Measurements from ENCODE around the gene C15orf61. TPM values are rescaled to one million over a fixed set of nuclear protein-coding genes. Genes with fewer than 3 reads are reported as not detected.

The C15orf61 gene
- total RNA-seq, 1 donor from 2014 or later: 11.3 TPM

DNA sequence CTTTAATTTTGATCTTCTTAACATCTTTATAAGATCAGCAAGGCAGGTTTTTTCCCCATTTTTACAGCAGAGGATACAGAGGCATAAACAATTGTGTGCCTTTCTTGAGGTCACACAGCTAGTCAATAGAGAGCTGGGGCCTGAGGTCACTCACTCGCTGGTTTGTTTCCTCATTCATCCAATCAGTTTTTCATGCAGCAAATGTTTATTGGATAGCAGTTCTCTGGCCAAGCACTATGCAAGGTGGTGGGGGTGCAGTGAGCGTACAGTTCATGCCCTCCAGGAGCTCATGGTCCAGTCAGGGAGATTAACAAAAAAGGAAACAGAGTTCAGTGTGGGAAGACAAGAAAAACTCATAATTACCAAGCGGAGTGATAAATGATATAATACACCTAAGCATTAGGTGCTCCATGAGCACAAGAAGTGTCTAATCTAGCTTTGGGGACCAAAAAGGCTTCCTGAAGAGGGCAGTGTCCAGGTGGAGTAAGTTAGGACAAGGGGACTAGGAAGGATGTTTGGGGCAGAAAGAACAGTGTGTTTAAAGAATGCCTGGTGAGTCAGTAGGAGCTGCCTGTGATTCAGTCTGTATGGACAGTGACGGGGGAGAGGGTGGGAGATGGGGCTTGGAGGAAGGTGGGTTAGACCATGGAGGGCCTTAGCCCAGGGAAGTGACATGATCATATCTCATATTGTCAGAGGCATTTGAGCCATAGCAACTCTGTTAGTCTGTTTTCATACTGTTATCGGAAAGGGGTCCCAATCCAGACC lies 50.9 kb downstream of the C15orf61 start:
- TF ChIP-seq POLR2AphosphoS5 (IDR thresholded peaks at IDR 0.05; ENCODE audit: insufficient read depth in 1 of 2, low read depth in 1 of 2) (no peak), POLR2A (IDR thresholded peaks at IDR 0.05) (no peak)
- TF ChIP-seq, protein P1, sequence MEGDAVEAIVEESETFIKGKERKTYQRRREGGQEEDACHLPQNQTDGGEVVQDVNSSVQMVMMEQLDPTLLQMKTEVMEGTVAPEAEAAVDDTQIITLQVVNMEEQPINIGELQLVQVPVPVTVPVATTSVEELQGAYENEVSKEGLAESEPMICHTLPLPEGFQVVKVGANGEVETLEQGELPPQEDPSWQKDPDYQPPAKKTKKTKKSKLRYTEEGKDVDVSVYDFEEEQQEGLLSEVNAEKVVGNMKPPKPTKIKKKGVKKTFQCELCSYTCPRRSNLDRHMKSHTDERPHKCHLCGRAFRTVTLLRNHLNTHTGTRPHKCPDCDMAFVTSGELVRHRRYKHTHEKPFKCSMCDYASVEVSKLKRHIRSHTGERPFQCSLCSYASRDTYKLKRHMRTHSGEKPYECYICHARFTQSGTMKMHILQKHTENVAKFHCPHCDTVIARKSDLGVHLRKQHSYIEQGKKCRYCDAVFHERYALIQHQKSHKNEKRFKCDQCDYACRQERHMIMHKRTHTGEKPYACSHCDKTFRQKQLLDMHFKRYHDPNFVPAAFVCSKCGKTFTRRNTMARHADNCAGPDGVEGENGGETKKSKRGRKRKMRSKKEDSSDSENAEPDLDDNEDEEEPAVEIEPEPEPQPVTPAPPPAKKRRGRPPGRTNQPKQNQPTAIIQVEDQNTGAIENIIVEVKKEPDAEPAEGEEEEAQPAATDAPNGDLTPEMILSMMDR (IDR thresholded peaks at IDR 0.05): no peak

DNA sequence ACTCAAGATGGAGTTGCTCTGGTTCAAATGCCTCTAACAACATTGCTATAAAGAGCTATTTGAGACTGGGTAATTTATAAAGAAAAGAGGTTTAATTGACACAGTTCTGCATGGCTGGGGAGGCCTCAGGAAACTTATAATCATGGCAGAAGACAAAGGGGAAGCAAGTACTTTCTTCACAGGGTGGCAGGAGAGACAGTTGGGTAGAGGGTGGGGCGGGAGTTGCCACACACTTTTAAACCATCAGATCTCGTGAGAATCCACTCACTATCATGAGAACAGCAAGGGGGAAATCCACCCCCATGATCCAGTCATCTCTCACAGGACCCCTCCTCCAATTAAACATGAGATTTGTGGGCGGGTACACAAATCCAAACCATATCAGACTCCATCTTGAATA lies 52.3 kb downstream of the C15orf61 start:
- Histone ChIP-seq H3K27me3 (no peaks in the 10 kb centered on the region), H3K36me3 (no peaks in the 10 kb centered on the region), H3K27ac (no peak overlapping the region), H3K4me3 (no peak overlapping the region), H3K4me1 (no peaks in the 10 kb centered on the region), H3K9me3 (no peaks in the 10 kb centered on the region)
- no peak for DNase-seq (ENCODE audit: extremely low spot score in 2 of 2)
- intact Hi-C loops (cut with DNase I): no loop called here
- no peak for TF ChIP-seq POLR2A (IDR thresholded peaks at IDR 0.05)
- TF ChIP-seq, protein P1 (IDR thresholded peaks at IDR 0.05): no peak
- no peak for TF ChIP-seq POLR2AphosphoS5 (IDR thresholded peaks at IDR 0.05; ENCODE audit: insufficient read depth in 1 of 2, low read depth in 1 of 2)

More for the DNA sequence above, 50.9 kb downstream of the C15orf61 start:
- no peak for DNase-seq (ENCODE audit: extremely low spot score in 2 of 2)
- intact Hi-C loops (cut with DNase I): no loop called here
- H3K36me3 ChIP-seq: no peaks in the 10 kb centered on the region
- no peaks in the 10 kb centered on the region for H3K27me3 ChIP-seq
- H3K27ac ChIP-seq: no peak overlapping the region
- no peaks in the 10 kb centered on the region for H3K9me3 ChIP-seq
- H3K4me1 ChIP-seq: no peaks in the 10 kb centered on the region
- no peak overlapping the region for H3K4me3 ChIP-seq

DNA sequence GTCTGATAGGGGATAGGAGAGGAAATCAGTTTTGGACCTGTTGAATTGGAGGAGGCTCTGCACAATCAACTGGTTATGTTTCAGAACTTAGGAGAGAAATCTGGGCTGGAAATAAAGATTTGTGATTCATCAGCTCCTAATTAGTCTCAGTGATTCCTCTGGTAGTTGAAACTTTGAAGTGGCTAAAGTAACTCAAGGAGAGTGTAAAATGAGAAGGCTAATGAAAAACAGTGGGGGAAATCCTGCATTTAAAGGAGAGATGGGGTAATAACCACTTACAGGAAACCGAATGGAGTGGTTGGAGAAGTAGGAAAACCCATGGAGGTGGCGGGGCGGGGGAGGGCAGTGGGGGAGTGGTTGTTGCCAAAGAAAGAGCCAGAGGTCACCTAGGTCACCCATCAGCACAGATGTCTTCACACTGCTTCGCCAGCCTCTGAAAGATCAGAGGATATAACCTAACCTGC lies 54.1 kb downstream of the C15orf61 start:
- Histone ChIP-seq H3K27me3 (no peaks in the 10 kb centered on the region), H3K27ac (no peak overlapping the region), H3K4me1 (no peaks in the 10 kb centered on the region), H3K4me3 (no peak overlapping the region), H3K36me3 (no peaks in the 10 kb centered on the region), H3K9me3 (no peaks in the 10 kb centered on the region)
- TF ChIP-seq POLR2A (IDR thresholded peaks at IDR 0.05): no peak
- TF ChIP-seq, protein P1 (IDR thresholded peaks at IDR 0.05): no peak
- TF ChIP-seq POLR2AphosphoS5 (IDR thresholded peaks at IDR 0.05; ENCODE audit: insufficient read depth in 1 of 2, low read depth in 1 of 2): no peak
- intact Hi-C loops (cut with DNase I): no loop called here
- no peak for DNase-seq (ENCODE audit: extremely low spot score in 2 of 2)

DNA sequence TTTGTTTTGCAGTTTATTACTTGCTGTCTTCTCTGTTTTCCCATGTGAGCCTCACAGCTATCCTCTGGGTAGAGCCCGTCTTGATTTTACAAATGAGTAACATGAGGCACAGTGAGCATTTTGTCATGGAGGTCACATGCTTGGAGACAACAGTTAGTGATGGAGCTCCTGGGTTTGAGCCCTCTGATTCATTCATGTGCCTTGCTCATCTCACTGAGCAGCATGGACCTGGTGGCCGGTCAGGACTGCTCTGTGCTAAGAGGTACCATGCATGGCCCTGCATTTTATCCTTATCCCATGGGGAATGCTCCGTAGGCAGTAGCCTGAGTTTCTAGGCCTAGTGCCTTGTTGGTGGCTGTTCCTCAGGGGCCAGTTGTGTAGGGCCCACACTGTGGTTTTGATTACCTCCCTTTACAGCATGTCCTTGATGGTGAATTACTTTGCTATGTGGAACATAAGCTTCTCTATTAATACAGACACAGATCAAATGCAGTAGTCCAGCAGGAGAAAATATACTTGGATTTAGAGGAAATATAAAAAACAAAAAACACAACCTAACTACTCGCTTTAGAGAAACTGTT lies 57.2 kb downstream of the C15orf61 start:
- no peaks in the 10 kb centered on the region for H3K4me1 ChIP-seq
- no peaks in the 10 kb centered on the region for H3K9me3 ChIP-seq

More for the DNA sequence above, 57.2 kb downstream of the C15orf61 start:
- intact Hi-C loops (cut with DNase I): no loop called here
- H3K4me3 ChIP-seq: no peak overlapping the region
- H3K27ac ChIP-seq: no peak overlapping the region
- TF ChIP-seq, protein P1 (IDR thresholded peaks at IDR 0.05): no peak
- TF ChIP-seq POLR2AphosphoS5 (IDR thresholded peaks at IDR 0.05; ENCODE audit: insufficient read depth in 1 of 2, low read depth in 1 of 2) (no peak), POLR2A (IDR thresholded peaks at IDR 0.05) (no peak)
- no peaks in the 10 kb centered on the region for H3K36me3 ChIP-seq
- DNase-seq (ENCODE audit: extremely low spot score in 2 of 2): no peak
- H3K27me3 ChIP-seq: no peaks in the 10 kb centered on the region

Data from vagina (tissue), 2 donors.